ENCODE data around the gene FAM131B.
"Not testable (repeated sequence)": the region's sequence is repeated elsewhere in the genome, so short reads cannot be mapped to it uniquely, and the experiment has no call there.

FAM131B gene

DNA sequence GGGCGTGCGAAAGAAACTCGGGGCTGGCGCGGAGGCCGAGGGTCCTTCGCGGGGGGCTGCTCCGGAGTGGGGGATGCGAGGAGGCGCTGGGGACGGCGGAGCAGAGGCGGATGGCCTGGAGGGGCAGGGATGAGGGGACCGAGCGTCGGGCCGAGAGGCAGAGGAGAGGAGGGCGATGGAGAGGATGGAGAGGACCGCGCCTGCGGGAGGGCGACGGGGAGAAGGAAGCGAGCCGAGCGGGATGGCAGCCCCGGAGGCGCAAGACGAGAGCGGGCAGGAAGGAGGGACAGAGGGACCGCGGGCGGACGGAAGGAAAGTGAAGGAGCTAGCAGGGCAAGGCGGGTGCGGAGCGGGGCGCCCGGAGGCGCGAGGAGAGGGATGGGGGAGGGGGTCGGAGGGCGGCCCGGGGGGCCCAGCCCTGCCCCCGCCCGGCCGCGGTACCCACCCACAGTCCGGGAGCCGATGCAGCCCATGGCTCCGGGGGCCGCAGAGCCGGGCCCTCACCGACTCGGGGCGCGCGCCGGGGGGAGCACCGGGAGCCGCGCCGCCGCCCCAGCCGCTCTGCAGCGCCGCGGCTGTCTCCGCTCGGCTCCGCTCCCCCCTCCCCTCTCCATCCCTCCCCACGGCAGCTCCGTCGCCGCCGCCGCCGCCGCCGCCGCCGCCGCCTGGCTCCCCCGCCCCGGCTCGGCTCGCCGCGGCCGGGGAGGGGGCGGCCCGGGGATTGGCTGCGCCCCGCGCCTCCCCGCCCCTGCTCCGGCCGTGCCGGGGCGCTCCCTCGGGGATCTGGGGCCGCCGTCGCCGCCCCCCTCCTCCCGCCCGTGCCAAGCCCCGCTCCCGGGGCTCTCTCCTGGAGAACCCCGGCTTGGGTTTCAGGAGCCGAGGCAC lies at the start of gene FAM131B:
Gene FAM131B, minus strand, starts transcription at position 583 of the 885 bp plus-strand sequence. Its CDS starts 110 bp downstream, at position 473.
- no peak for DNase-seq

- no peak for DNase-seq
These were observed 49.6 kb upstream of the FAM131B start for GRCh38 chr7:143411976-143412708.

GRCh38 chr7:143410521-143411004 lies 48.0 kb upstream of the FAM131B start:
- DNase-seq: no peak

DNA sequence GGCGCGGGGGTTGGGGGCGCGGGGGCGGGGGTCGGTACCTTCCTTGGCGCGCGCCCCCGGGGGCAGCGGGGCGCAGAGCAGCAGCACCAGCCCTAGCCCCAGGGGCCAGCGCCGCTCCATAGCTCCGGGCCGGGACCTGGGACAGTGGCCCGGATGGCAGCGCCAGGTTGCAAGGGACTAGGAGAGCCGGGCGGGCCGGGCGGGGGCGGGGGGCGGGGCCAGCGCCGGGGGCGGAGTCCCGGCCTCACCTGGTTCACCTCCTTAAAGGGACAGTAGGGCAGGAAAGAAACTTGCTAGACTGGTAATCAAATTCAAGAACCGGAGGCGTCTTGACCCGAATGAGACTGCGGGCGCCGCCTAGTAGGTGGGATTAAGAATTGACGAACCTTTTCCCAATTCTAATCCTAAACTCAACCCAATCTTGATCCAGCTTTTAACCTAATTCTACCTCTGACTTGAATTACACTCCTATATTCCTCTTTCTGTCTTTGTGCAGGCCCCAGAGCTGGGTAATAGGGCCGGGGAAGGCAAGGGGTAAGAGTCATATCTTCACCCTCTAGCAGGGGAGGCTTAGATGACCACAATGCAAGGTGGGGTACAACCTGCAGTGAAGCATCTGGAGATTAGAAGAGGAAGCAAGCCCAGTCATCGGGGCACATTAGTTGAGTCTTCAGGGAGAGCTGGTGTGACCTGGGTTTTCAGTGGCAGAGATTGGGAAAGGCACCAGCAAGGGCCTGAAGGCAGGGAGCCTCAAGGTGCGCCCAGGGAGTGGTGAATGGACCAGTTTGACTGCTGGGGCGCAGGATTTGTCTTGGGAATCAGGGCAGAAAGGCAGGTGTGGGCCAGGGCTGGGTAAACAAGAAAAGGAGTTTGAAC lies 46.4 kb upstream of the FAM131B start, which contains the start of gene EPHA1:
Gene EPHA1, minus strand, starts transcription at position 171 of the 876 bp plus-strand sequence. Its CDS starts 51 bp downstream, at position 120.
- no peak for DNase-seq

- no peak for DNase-seq
These were observed 45.8 kb upstream of the FAM131B start for GRCh38 chr7:143408252-143408685.

DNA sequence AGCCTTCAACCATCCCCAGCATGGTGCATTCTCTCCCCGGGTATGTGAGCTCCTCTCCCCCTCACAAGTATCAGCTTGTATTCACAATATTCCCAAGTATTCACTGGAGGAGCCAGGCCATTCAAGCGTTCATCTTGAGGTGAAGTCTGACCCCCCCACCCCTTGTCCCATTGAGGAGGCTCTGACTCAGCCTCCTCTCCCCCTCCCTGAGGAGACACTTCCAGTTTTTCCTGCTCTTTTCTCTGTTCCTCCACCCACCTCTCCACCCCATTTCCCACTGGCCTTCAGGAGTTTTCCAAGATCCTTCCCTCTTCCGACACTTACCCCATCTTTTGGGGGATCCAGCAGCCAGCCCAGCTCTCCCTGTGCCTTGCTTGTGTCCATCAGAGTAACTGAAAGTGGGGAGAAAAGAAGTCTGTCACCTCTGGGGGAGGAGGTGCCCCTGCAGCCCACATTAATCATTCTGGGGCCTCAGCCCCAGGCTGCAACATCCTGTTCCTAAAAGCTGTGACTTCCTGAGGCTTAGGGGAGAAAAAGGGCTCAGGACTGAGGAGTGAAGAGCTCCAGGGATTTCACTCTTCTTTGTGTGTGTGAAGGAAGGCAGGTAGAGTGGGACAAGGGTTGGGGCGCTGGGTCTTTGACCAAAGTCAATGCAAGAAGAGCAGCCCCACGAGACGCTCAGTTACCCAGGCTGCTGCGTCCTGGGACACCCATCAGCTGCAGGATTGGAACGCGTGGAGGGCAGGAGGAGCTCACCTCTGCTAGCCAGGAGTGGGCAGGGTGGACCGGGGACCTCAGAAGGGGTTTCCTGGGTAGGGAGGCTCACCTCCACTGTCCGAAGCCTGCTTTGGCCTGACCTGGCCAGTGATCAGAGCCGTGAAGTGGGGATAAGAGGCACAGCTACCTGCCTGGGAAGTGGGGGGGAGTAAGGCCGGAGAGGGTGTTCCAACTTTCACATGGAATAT lies 45.1 kb upstream of the FAM131B start:
- DNase-seq: no peak

DNA sequence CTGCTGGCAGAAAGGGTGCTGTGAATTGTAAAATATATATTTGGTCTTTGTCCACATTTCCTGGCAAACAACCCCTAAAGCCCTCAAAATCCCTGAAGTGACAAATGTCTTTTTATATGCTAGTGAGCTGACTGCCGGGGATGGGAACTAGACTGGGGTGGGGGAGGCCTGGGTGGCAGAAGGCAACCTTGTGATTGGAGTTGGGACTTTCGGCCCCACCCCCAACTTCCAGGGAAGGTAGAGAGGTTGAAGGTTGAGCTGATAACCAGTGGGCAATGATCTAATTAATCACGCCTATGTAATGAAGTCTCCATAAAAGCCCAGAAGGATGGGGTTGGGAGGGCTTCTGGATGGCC lies 43.5 kb upstream of the FAM131B start:
- DNase-seq: no peak

DNA sequence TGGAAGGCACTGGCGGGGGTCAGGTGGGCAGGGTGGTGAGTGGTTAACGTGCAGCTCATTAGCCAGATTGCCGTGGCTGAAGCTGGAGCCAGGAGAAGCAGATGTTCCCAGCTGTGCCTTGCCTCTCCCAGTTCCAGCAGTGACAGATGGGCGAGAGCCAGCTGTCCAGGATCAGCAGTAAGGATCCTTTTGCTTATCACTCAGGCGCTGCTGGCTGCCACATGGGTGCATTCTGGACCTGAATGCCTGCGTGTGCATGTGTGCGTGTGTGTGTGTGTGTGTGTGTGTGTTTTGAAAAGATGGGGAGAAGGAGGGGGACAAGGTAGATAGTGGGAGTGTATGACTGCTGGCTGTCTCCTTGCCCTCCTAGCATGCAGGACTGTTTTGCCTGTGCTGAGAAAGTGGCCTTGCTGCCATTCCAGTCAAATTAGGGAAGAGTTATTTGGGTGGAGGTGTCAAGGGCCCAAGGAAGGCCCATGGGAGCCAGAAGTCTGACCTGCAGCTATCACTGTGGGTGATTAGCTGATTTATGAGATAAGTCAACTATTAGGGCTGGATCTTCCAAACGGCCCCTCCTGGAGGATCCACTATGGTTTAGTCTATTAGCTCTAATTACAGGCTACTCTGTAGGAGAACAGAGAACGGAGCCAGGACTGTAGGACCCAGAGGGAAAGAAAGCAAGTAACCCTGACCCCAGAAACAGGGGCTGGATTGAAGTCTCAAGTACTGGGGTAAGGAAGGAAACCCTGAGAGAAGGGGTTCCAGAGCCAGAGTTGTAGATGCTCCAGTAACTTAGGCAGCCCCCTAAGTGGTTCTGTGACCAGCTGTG lies 42.9 kb upstream of the FAM131B start:
- no peak for DNase-seq

DNA sequence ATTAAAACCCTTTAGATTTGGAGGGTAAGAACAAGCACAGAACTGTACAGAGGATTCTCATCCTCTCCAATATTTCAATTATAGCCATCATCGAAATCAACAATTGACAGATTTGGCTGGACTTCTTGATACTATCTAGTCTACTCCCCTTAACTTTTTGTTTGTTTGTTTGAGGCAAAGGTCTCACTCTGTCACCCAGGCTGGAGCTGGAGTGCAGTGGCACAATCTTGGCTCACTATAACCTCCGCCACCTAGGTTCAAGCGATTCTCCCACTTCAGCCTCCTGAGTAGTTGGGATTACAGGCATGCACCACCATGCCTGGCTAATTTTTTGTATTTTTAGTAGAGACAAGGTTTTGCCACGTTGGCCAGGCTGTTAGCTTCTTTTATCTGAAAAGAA lies 39.7 kb upstream of the FAM131B start:
- DNase-seq: not testable (repeated sequence)

DNA sequence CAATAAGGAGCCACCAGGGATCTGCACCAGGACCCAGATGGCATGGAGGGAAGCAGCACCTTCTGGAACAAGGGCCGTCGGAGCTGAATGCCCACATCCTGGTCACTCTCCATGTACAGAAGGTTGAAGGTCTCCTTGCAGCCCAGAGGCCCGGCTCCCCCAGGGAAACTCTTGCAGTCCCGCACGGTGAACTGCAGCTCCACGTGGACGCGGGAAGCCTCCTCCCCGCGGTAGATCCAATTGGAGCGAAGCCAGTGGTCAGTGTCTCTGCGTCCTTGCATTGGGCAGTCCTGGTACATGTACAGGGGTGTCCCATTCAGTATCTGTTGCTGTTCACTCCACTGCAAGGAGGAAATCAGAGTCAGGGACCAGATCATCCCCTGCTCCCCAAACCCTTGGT lies 38.8 kb upstream of the FAM131B start:
- DNase-seq: no peak

GRCh38 chr7:143399642-143400041 lies 37.1 kb upstream of the FAM131B start:
- no peak for DNase-seq

DNA sequence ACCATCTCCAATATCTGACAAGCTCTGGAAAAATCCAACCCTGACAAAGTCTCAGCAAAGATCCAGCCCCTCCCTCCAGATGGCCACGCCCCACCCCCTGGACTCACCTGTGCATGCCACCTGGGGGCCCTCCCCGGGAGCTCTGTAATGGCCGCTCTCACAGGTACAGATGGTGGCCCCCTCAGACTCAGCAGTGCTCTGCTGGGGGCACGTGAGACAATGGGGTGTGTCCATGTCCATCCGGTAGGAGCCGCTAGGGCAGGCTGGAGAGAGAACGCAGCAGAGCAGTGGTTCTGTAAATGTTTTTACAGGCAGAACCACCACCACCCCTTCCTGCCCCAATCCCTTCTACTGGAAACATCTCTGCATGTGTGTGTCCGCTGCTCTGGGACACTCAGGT lies 36.6 kb upstream of the FAM131B start:
- DNase-seq: no peak

DNA sequence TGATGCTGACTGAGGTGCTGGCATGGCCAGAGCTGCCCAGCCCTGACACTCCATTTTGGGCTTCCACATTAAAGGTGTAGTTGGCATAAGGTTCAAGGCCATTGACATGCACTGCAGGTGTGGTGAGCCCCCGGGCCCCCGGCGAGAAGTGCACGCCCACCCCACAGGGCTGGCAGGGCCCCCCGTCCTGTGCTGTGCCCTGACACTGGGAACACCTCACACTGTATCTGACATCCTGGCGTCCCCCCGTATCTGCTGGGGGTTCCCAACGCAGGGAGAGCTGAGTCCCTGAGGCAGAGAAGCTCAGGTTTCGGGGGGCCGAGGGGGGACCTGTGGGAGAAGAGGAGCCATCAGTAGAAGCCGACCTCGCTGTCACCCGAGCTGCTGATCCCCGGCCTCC lies 36.1 kb upstream of the FAM131B start:
- DNase-seq: no peak

DNA sequence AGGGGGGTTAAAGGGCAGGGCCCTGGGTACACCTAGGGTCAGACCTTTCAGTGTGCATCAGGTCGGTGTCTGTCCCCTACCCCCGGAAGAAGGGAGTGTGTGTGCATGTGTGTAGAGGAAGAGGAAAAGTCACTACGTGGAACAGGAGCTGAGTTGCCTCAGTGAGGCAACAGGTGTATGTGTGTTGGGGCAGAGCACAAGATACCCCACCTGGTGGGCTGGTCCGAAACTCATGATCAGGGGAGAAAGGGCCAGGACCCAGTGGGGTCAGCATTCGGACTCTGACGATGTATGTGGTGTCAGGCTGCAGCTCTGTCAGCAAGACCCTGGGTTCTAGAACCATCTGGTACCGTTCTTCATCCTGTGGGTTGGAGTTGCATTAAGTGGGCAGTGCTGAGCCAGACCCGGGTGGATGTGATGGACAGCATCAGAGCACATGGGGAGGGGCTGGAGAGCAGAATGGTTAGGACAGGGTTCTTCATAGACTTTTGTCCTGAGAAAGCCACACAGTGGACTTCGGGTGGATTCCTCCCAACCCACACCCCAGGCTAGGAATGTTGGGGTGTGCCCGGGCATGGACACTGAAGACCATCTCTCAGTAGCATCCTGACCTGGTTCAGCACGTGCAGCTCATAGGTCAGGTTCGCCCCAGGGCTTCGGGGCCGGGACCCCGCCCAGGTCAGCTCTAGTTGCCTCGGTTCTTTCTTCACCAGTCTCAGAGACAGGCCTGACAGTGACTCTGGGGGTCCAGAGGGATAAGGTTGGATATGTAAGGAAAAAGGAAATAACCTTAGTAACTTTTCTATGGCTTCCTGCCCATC lies 35.4 kb upstream of the FAM131B start:
- DNase-seq: no peak

DNA sequence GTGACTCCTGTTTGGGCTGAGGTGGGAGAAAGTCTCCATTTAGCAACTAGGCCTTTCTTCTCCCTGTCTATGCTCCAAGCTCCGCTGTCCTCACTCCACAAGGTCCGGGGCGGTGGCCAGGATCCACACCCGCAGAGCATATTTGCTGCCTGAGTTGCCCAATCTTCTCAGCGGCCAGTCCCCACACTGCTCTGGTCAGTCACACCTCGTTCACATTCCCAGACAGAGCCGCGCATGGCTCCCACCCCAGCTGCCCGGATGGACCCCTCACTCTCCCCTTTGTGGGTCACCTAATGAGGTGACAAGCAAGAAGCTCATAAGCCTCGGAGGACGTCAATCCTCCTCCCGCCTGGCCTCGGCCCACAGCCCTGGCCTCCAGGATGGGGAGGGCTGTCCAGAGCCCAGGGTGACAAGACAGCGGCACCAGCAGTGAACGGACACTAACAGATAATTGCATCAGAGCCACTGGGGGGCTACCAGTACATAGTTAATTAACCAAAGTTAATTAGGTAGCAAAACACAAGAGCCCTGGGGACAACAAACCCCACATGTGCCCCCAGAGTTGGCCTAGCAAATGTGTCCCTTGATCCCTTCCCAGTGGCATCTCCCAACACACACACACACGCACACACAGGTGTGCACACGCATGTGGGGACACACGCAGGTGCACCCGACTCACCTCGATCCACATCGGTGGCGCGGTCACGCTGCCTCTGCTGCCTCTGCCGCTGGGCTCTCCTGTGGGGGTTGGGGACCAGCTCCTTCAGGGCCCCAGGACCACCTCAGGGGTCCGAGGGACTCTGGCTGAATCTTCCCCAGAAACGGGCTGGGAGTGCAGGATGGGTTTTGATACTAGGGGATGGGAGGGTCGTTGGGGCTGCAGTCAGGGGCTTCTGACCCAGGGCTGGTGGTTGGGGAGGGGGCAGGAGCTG lies 34.4 kb upstream of the FAM131B start:
- DNase-seq: no peak

DNA sequence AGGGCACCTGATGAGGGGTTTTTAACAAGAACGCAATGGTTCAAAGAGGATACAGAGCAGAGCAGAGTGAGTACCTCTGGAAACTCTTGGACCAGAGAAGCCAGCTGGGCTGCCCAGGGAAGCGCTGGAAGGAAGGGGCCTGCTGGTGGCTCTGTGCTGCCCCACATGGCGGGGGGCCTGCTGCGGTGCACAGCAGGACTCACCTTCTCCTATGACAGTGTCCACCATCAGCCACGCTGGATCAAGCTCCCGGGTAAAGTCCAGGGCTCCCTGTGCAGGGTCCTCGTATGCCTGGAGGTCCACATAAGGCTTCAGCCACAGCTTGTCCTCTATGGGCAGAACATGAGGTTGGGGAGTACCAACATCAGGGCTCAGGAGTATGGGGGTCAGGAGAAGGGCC lies 33.7 kb upstream of the FAM131B start:
- no peak for DNase-seq

GRCh38 chr7:143395187-143396149 lies 33.0 kb upstream of the FAM131B start:
- DNase-seq: no peak
